H1 (cell line): Measurements from ENCODE around the gene PSKH1. TPM values are rescaled to one million over a fixed set of nuclear protein-coding genes. Genes with fewer than 3 reads are reported as not detected.

Experiments
- ASH2L ChIP-seq: fragments of 200-600, 300-600 bp; sonication (generic); IDR thresholded peaks from one replicate; pipeline ENCODE4 v1.7.1; 2017; ENCODE audit warnings: low read length
- ATF2 ChIP-seq: IDR thresholded peaks from 2 replicates; pipeline ENCODE4 v1.6.1; 2012; ENCODE audit warnings: low read length, inconsistent platforms
- ATF3 ChIP-seq: IDR thresholded peaks from 2 replicates; pipeline ENCODE4 v1.6.1; 2011; ENCODE audit warnings: low read depth, mild to moderate bottlenecking, low read length; ENCODE audit not compliant: insufficient read depth
- CREB1 ChIP-seq: IDR thresholded peaks from 2 replicates; pipeline ENCODE4 v1.6.1; 2012; ENCODE audit warnings: inconsistent platforms
- CTBP2 ChIP-seq: IDR thresholded peaks from 2 replicates; pipeline ENCODE4 v1.7.0; 2011; ENCODE audit warnings: borderline replicate concordance, mild to moderate bottlenecking, moderate library complexity, mixed read lengths, low read length; ENCODE audit not compliant: insufficient read depth, insufficient read length
- FOSL1 ChIP-seq: IDR thresholded peaks from 2 replicates; pipeline ENCODE4 v1.6.1; 2011; ENCODE audit warnings: mild to moderate bottlenecking, low read depth, low read length, moderate library complexity; ENCODE audit not compliant: insufficient read depth
- GTF2F1 ChIP-seq: IDR thresholded peaks from 2 replicates; pipeline ENCODE4 v1.6.1; 2012; ENCODE audit warnings: low read depth, low read length, improper control_type of control experiment, borderline replicate concordance
- HDAC2 ChIP-seq, 2 experiments: fragments of 300-600 bp in 1 of 2; sonication (generic) in 1 of 2; IDR thresholded peaks; 2 replicates each; pipeline ENCODE4 v1.6.1; 2011 to 2012; ENCODE audit warnings: low read depth in 2 of 2, low read length in 2 of 2, mild to moderate bottlenecking in 2 of 2, moderate library complexity in 2 of 2, borderline replicate concordance in 1 of 2, inconsistent platforms in 1 of 2
- JUN ChIP-seq: IDR thresholded peaks from 2 replicates; pipeline ENCODE4 v1.6.1; 2011; ENCODE audit warnings: low read depth, mild to moderate bottlenecking, improper control_type of control experiment, low read length
- PHF8 ChIP-seq: fragments of 200-600 bp; sonication (generic); conservative IDR thresholded peaks from 2 replicates; pipeline ENCODE4 v1.7.1; 2012; ENCODE audit warnings: low read depth, mild to moderate bottlenecking, inconsistent platforms, low read length, moderate library complexity
- POU5F1 ChIP-seq: IDR thresholded peaks from 2 replicates; pipeline ENCODE4 v1.6.1; 2011; ENCODE audit warnings: low read depth, mild to moderate bottlenecking, low read length, moderate library complexity
- RAD21 ChIP-seq, 2 experiments: IDR thresholded peaks in 1 of 2; conservative IDR thresholded peaks in 1 of 2; 2 replicates each; pipeline ENCODE4 v1.6.1; 2011; ENCODE audit warnings: low read depth in 2 of 2, low read length in 2 of 2, improper control_type of control experiment in 1 of 2, inconsistent platforms in 1 of 2, mild to moderate bottlenecking in 1 of 2, moderate library complexity in 1 of 2
- RBBP5 ChIP-seq: IDR thresholded peaks from 2 replicates; pipeline ENCODE4 v1.7.1; 2012; ENCODE audit warnings: low read depth, mild to moderate bottlenecking, inconsistent platforms, low read length, moderate library complexity, borderline replicate concordance
- RFX5 ChIP-seq: IDR thresholded peaks from 2 replicates; pipeline ENCODE4 v1.6.1; 2011; ENCODE audit warnings: low read depth, low read length, improper control_type of control experiment, borderline replicate concordance
- SIX5 ChIP-seq: IDR thresholded peaks from 2 replicates; pipeline ENCODE4 v1.6.1; 2011; ENCODE audit warnings: mild to moderate bottlenecking, low read depth, low read length
- SP1 ChIP-seq: IDR thresholded peaks from 2 replicates; pipeline ENCODE4 v1.6.1; 2011; ENCODE audit warnings: low read depth, low read length
- SP4 ChIP-seq: IDR thresholded peaks from 2 replicates; pipeline ENCODE4 v1.6.1; 2012; ENCODE audit warnings: low read length, inconsistent platforms
- SUZ12 ChIP-seq: fragments of 200-600 bp; sonication (generic); IDR thresholded peaks from 2 replicates; pipeline ENCODE4 v1.6.1; 2012; ENCODE audit warnings: mild to moderate bottlenecking, inconsistent platforms, low read length, moderate library complexity, mixed read lengths
- TAF1 ChIP-seq: IDR thresholded peaks from 2 replicates; pipeline ENCODE4 v1.6.1; 2011; ENCODE audit warnings: mild to moderate bottlenecking, low read depth, low read length
- TEAD4 ChIP-seq: IDR thresholded peaks from 2 replicates; pipeline ENCODE4 v1.6.1; 2012; ENCODE audit warnings: low read depth, low read length, inconsistent platforms, mixed read lengths
- polyA plus RNA-seq, 7 experiments: library from polyadenylated mRNA; depleted of rRNA in 3 of 7; stranded (reverse) in 5 of 7; unstranded in 2 of 7; fragments of >200 nt in 5 of 7; fragments of 200-250 nt in 2 of 7; gene quantifications; 1 replicate in 5 of 7; 2 replicates in 1 of 7; 4 replicates in 1 of 7; pipeline versions ENCODE4 v1.2.1 to v1.2.3, GENCODE V29; 2011 to 2013; ENCODE audit warnings: missing spikeins in 2 of 7, mixed read lengths in 2 of 7
- total RNA-seq: library from RNA; stranded (reverse); fragmentation: NEBNext Ultra II Directional; extraction: Animal tissue kit (Norgen Biotek cat#: 25700); gene quantifications from 2 replicates; pipeline ENCODE4 v1.2.1, GENCODE V29; 2021

Gene PSKH1
- total and polyA plus RNA-seq, 2 of the 8 experiments (the other 6 are each of a cell fraction or from before 2014, with no cell fraction given): 24.8 to 51.0 TPM

GRCh38 chr16:67872631-67873434, 20.2 kb upstream of the PSKH1 start, which contains the start of gene EDC4 (continued):
- TF ChIP-seq ATF3 (no peak), POU5F1 (no peak), RAD21 (IDR thresholded peaks at IDR 0.05 in 1 of 2, conservative IDR thresholded peaks at IDR 0.05 in 1 of 2; ENCODE audit: low read depth in 2 of 2, low read length in 2 of 2) (peak in 1 of 2 experiments; percentile 2; a peak in 1 of 4 replicates), TEAD4 (no peak), SUZ12 (no peak), CTBP2 (no peak), SIX5 (peak; percentile 23; the same call in 1 of the 2 replicates), TAF1 (peak; percentile 84), FOSL1 (no peak), SP1 (0 out of 2 replicates have a peak, but pooled peaks have one; percentile 43), ASH2L (peak; percentile 98), CREB1 (peak; percentile 27; the same call in 1 of the 2 replicates), JUN (0 out of 2 replicates have a peak, but pooled peaks have one; percentile 28), HDAC2 (IDR thresholded peaks at IDR 0.05; ENCODE audit: borderline replicate concordance in 1 of 2, low read depth in 2 of 2, low read length in 2 of 2) (peak in 1 of 2 experiments; percentile 86; a peak in 1 of 4 replicates), PHF8 (peak; percentile 91), GTF2F1 (0 out of 2 replicates have a peak, but pooled peaks have one; percentile 63), RBBP5 (peak; percentile 97), ATF2 (0 out of 2 replicates have a peak, but pooled peaks have one; percentile 11), SP4 (peak; percentile 81; the same call in 1 of the 2 replicates), RFX5 (no peak)
